ENCODE results near the gene STAG3.

STAG3 gene

DNA sequence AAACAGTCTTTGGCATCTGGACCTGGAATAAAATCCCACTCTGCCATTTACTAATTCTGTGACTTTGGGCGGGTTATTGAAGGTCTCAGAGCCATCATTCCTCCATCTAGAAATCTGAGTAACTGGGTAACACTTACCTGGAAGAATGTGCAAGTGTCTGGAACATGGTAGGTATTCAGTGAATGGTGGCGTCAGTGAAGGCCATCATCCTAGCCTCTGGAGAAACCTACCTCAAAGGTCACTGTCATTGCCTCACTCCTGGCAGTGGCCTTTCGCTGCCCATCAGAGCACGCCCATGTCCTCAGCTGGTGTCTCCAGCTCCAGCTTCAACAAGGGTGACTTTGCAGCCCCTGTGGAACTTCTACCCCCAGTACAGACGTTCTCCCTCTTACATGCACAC, 13.8 kb upstream of the STAG3 start:
- H3K4me3 ChIP-seq = no peak overlapping the region
- TF ChIP-seq CTCF (IDR thresholded peaks at IDR 0.05) = no peak
- no peak overlapping the region for H3K27ac ChIP-seq
- no peak for DNase-seq (ENCODE audit: low spot score)

DNA sequence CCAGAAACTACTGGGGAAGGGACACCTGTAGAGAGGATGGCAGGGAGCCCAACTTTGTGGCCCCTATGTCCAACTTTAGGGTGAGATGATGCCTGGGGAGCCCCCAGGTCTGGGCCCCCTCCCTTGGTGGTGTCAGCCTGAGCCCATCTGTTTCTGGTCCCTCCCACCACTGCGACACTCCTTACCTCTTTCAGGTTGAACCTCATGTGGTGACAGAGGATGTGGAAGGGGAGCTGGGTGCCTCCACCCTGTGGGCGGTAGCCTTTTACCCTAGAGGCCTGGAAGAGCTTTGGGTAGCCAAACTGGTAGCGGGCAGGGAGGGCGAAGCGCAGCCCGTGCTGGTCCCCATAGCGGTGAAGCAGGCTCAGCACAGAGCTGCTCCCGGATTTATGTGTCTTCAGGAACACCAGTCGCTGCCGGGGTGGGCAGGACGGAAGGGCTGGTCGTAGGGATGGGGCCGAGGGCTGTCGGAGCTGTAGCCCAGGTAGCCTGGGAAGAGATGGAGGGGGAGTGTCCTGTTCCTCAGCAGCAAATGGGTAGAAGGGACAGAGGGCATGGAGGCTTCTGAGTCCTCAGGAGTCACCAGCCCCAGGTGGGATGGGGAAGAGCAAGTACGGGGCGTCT, 11.3 kb upstream of the STAG3 start:
- Histone ChIP-seq H3K27ac (no peak overlapping the region), H3K4me3 (no peak overlapping the region)
- no peak for DNase-seq (ENCODE audit: low spot score)
- TF ChIP-seq CTCF (IDR thresholded peaks at IDR 0.05) = no peak

GRCh38 chr7:100166970-100167911, 10.5 kb upstream of the STAG3 start:
- DNase-seq (ENCODE audit: low spot score) = no peak
- Histone ChIP-seq H3K4me3 (peak overlapping the region; percentile 68), H3K27ac (peak overlapping the region in 1 of 2 donors; percentile 81)
- no peak for TF ChIP-seq CTCF (IDR thresholded peaks at IDR 0.05)

DNA sequence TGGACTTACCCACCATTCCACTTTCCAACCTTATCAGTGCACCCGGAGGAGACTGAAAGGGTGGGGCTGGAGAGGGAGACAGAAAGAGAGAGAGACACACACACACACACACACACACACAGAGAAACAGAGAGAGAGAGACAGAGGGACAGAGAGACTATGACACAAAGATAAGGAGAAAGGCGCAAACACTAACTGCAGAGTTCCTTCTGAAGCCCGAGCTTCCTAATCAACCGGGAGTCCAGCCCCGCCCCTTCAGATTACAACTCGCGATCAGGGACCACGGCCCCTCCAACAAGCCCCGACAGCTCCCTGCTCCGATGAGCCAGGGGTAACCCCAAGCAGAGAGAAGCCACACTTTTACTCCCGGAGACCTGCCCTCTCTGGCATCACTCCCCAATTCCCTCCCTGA, 9.8 kb upstream of the STAG3 start:
- H3K27ac ChIP-seq = peak overlapping the region; percentile 29 to 81
- no peak for DNase-seq (ENCODE audit: low spot score)

DNA sequence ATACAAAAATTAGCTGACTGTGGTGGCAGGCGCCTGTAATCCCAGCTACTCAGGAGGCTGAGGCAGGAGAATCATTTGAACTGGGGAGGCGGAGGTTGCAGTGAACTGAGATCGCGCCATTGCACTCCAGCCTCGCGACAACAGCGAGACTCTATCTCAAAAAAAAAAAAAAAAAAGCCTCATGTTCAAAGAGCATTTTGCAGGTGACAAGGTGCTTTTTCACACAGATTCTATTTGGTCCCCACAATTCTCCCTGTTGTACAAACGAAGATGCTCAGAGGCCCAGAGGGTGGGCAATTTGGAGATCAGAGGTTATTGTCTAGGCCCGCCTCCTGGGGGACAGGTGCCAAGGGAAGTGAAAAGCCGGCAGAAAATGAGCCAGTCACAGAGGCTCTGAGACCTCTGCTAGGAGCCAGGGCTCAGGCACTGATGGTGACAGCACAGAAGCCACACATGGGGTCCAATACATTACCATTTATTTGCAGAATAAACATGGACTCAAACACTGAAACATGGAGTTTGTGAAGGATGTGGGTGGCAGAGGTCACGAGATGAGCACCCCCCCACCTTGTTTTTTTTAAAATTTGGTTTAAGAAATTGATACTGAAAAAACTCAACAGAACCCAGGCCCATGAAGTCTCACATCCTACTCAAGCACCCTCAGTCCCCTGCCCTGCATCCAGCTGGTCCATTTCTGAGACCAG, 8.4 kb upstream of the STAG3 start:
- peak overlapping the region in 1 of 2 donors; percentile 81 for H3K27ac ChIP-seq
- DNase-seq (ENCODE audit: low spot score) = no peak
- no peak for TF ChIP-seq CTCF (IDR thresholded peaks at IDR 0.05)
- peak overlapping the region; percentile 68 for H3K4me3 ChIP-seq

More for the DNA sequence above, 9.8 kb upstream of the STAG3 start:
- H3K4me3 ChIP-seq = peak overlapping the region; percentile 68
- TF ChIP-seq CTCF (IDR thresholded peaks at IDR 0.05) = no peak

GRCh38 chr7:100170101-100170897, 7.4 kb upstream of the STAG3 start:
- H3K27ac ChIP-seq = no peak overlapping the region
- no peak for DNase-seq (ENCODE audit: low spot score)
- no peak for TF ChIP-seq CTCF (IDR thresholded peaks at IDR 0.05)
- no peak overlapping the region for H3K4me3 ChIP-seq
